GM23338 (cell line): ENCODE results near the gene RER1. TPM values are rescaled to one million over a fixed set of nuclear protein-coding genes. Genes with fewer than 3 reads are reported as not detected.

Source experiments
- ATAC-seq: fragments of 200-7000 bp; cut with Tn5 transposase; 3 replicates; pipeline ENCODE4 v1.9.1; 2020
- DNase-seq: peaks from one replicate; pipeline ENCODE4 v3.0.0-alpha.2; 2015; ENCODE audit warnings: low spot score
- H2AFZ ChIP-seq: fragments of 200-600 bp; sonication (generic); 2 replicates; pipeline ENCODE4 v1.8.0; 2016; ENCODE audit warnings: antibody characterized with exemption, mild to moderate bottlenecking, moderate library complexity
- H3F3A ChIP-seq: fragments of 200-600 bp; sonication (generic); replicated peaks from 2 replicates; pipeline ENCODE4 v1.8.0; 2017; ENCODE audit warnings: antibody characterized with exemption, mixed run types, low read depth
- H3K27ac ChIP-seq: fragments of 200-600 bp; sonication (generic); 2 replicates; pipeline ENCODE4 v1.6.1; 2016; ENCODE audit warnings: low read depth
- H3K27me3 ChIP-seq: fragments of 200-600 bp; sonication (generic); 2 replicates; pipeline ENCODE4 v1.8.0; 2016; ENCODE audit warnings: mild to moderate bottlenecking, mixed run types, moderate library complexity; ENCODE audit not compliant: insufficient read depth
- H3K36me3 ChIP-seq: fragments of 200-600 bp; sonication (generic); 2 replicates; pipeline ENCODE4 v1.8.0; 2016; ENCODE audit warnings: mild to moderate bottlenecking; ENCODE audit not compliant: insufficient read depth
- H3K4me1 ChIP-seq: fragments of 200-600 bp; sonication (generic); 2 replicates; pipeline ENCODE4 v1.8.0; 2016; ENCODE audit warnings: mild to moderate bottlenecking, moderate library complexity; ENCODE audit not compliant: insufficient read depth
- H3K4me2 ChIP-seq: fragments of 200-600 bp; sonication (generic); 2 replicates; pipeline ENCODE4 v1.7.1; 2017; ENCODE audit warnings: mixed run types
- H3K4me3 ChIP-seq: fragments of 200-600 bp; sonication (generic); 2 replicates; pipeline ENCODE4 v1.6.1; 2016; ENCODE audit warnings: mixed run types
- H3K79me2 ChIP-seq: fragments of 200-600 bp; sonication (generic); replicated peaks from 2 replicates; pipeline ENCODE4 v1.8.0; 2017; ENCODE audit warnings: mild to moderate bottlenecking; ENCODE audit not compliant: insufficient read depth
- H3K9me2 ChIP-seq: fragments of 200-600 bp; sonication (generic); 2 replicates; pipeline ENCODE4 v1.8.0; 2017; ENCODE audit not compliant: insufficient read depth
- H4K20me1 ChIP-seq: fragments of 200-600 bp; sonication (generic); replicated peaks from 2 replicates; pipeline ENCODE4 v1.8.0; 2017; ENCODE audit warnings: mild to moderate bottlenecking; ENCODE audit not compliant: insufficient read depth
- H3K27ac Mint-ChIP-seq: 2 replicates; pipeline ENCODE4 v1.8.0; 2020; ENCODE audit warnings: inconsistent platforms, mild to moderate bottlenecking, moderate library complexity, mixed read lengths
- H3K27me3 Mint-ChIP-seq: 3 replicates; pipeline ENCODE4 v1.8.0; 2022; ENCODE audit warnings: low read depth, mild to moderate bottlenecking, moderate library complexity, mixed read lengths, inconsistent platforms; ENCODE audit not compliant: insufficient read depth, poor library complexity
- H3K36me3 Mint-ChIP-seq: 3 replicates; pipeline ENCODE4 v1.8.0; 2021; ENCODE audit warnings: low read depth, mild to moderate bottlenecking, inconsistent platforms, moderate library complexity, mixed read lengths
- H3K4me1 Mint-ChIP-seq: 3 replicates; pipeline ENCODE4 v1.8.0; 2020; ENCODE audit warnings: mild to moderate bottlenecking, inconsistent platforms, mixed read lengths
- H3K4me3 Mint-ChIP-seq: 3 replicates; pipeline ENCODE4 v1.8.0; 2021; ENCODE audit warnings: moderate library complexity, mild to moderate bottlenecking, inconsistent platforms, mixed read lengths
- H3K9me3 Mint-ChIP-seq: 3 replicates; pipeline ENCODE4 v1.8.0; 2020; ENCODE audit warnings: moderate library complexity, mild to moderate bottlenecking, inconsistent platforms, mixed read lengths
- CREB1 ChIP-seq: fragments of 250-450 bp; sonication (Bioruptor Pico); IDR thresholded peaks from 2 replicates; pipeline ENCODE4 v1.5.0; 2020; ENCODE audit warnings: low read depth, mild to moderate bottlenecking, moderate library complexity
- EZH2 ChIP-seq: fragments of 200-600 bp; sonication (generic); IDR thresholded peaks from one replicate; pipeline ENCODE4 v1.8.0; 2017; ENCODE audit warnings: antibody characterized with exemption, mild to moderate bottlenecking, low read depth; ENCODE audit not compliant: unreplicated experiment
- EZH2phosphoT487 ChIP-seq: fragments of 200-600 bp; sonication (generic); IDR thresholded peaks from one replicate; pipeline ENCODE4 v1.8.1; 2018; ENCODE audit warnings: antibody characterized with exemption; ENCODE audit not compliant: unreplicated experiment
- JUNB ChIP-seq: IDR thresholded peaks from one replicate; pipeline ENCODE4 v1.6.1; 2016; ENCODE audit warnings: antibody characterized with exemption; ENCODE audit not compliant: unreplicated experiment
- NANOG ChIP-seq: IDR thresholded peaks from 2 replicates; pipeline ENCODE4 v1.6.1; 2016; ENCODE audit warnings: antibody characterized with exemption, borderline replicate concordance
- POLR2AphosphoS5 ChIP-seq: IDR thresholded peaks from 2 replicates; pipeline ENCODE4 v1.6.1; 2016; ENCODE audit warnings: antibody characterized with exemption, low read depth
- STAT1 ChIP-seq: IDR thresholded peaks from one replicate; pipeline ENCODE4 v1.6.1; 2016; ENCODE audit warnings: antibody characterized with exemption; ENCODE audit not compliant: unreplicated experiment
- ZNF114 ChIP-seq: fragments of 250-450 bp; sonication (Bioruptor Pico); IDR thresholded peaks from 2 replicates; pipeline ENCODE4 v1.5.0; 2020; ENCODE audit warnings: mild to moderate bottlenecking, moderate library complexity
- ZNF331 ChIP-seq: fragments of 250-450 bp; sonication (Bioruptor Pico); IDR thresholded peaks from 2 replicates; pipeline ENCODE4 v1.5.0; 2020; ENCODE audit warnings: low read depth, mild to moderate bottlenecking, moderate library complexity
- polyA plus RNA-seq: library from polyadenylated mRNA; unstranded; fragments of >200 nt; fragmentation: Nextera tagmentation; extraction: Ambion mirVana; gene quantifications from 2 replicates; pipeline ENCODE4 v1.2.1, GENCODE V29; 2016
- total RNA-seq: library from RNA; depleted of rRNA; stranded (reverse); fragments of >200 nt; shearing (Covaris generic); gene quantifications from 2 replicates; pipeline ENCODE4 v1.2.3, GENCODE V29; 2014
- TF ChIP-seq, protein P1 (sequence below): IDR thresholded peaks from 2 replicates; pipeline ENCODE4 v1.6.1; 2016; ENCODE audit warnings: antibody characterized with exemption
- TF ChIP-seq, protein P2 (sequence below): fragments of 250-450 bp; sonication (Bioruptor Pico); IDR thresholded peaks from 2 replicates; pipeline ENCODE4 v1.5.0; 2020; ENCODE audit warnings: mild to moderate bottlenecking, moderate library complexity
- TF ChIP-seq, protein P3 (sequence below), 2 experiments: fragments of 200-600 bp in 1 of 2; sonication (generic) in 1 of 2; conservative IDR thresholded peaks; 2 replicates each; pipeline versions ENCODE4 v1.5.1 to v1.6.1; 2016 to 2017; ENCODE audit warnings: antibody characterized with exemption in 2 of 2, low read depth in 2 of 2, mild to moderate bottlenecking in 2 of 2, moderate library complexity in 1 of 2
- TF ChIP-seq, protein P4 (sequence below): IDR thresholded peaks from one replicate; pipeline ENCODE4 v1.6.1; 2018; ENCODE audit warnings: antibody characterized with exemption; ENCODE audit not compliant: unreplicated experiment

Gene RER1
- total and polyA plus RNA-seq, 2 experiments from 2014 or later, result 58.4 to 99.5 TPM

DNA sequence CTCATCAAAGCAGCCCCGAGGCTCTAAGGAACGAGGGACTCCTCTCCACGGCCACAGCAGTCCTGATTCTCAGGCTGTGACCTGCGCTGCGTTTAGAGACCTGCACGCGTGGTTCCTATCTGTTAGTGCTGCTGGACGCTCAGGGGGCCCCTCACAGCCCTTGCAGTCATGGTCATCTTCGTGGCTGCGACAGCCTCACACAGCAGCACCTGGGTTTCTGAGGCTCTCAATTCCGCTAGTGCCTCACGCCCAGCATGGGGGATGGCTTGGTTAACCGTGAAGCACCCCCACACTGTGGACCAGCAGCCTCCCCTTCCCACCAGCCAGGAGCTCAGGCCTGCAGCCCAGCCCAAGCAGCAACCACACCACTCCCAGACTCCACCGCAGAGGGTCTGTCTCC lies 8.1 kb upstream of the RER1 start:
- Histone ChIP-seq H3K4me1 (no peaks in the 10 kb centered on the region), H4K20me1 (no peaks in the 10 kb centered on the region; the same call in 1 of the 2 replicates), H3K9me2 (no peaks in the 10 kb centered on the region), H3K79me2 (no peaks in the 10 kb centered on the region), H3K4me2 (no peak overlapping the region), H2AFZ (no peak overlapping the region), H3K27ac (no peak overlapping the region), H3F3A (no peaks in the 10 kb centered on the region), H3K36me3 (no peaks in the 10 kb centered on the region), H3K4me3 (no peak overlapping the region), H3K27me3 (no peaks in the 10 kb centered on the region)
- Mint-ChIP-seq H3K4me3 (no peak overlapping the region), H3K9me3 (no peaks in the 10 kb centered on the region), H3K27ac (no peak overlapping the region), H3K36me3 (peaks cover 3% of the 10 kb centered on the region; the same call in 1 of the 3 replicates), H3K4me1 (no peaks in the 10 kb centered on the region), H3K27me3 (peaks cover 4% of the 10 kb centered on the region)
- ATAC-seq, result no peak
- DNase-seq, result no peak
- TF ChIP-seq ZNF331 (CRISPR knock-in tag) (no peak), CREB1 (CRISPR knock-in tag) (no peak), EZH2phosphoT487 (no peak), STAT1 (no peak), POLR2AphosphoS5 (no peak), JUNB (no peak), EZH2 (no peak), NANOG (no peak), ZNF114 (CRISPR knock-in tag) (no peak)
- TF ChIP-seq, protein P1, sequence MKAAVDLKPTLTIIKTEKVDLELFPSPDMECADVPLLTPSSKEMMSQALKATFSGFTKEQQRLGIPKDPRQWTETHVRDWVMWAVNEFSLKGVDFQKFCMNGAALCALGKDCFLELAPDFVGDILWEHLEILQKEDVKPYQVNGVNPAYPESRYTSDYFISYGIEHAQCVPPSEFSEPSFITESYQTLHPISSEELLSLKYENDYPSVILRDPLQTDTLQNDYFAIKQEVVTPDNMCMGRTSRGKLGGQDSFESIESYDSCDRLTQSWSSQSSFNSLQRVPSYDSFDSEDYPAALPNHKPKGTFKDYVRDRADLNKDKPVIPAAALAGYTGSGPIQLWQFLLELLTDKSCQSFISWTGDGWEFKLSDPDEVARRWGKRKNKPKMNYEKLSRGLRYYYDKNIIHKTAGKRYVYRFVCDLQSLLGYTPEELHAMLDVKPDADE, result no peak
- TF ChIP-seq, protein P2, sequence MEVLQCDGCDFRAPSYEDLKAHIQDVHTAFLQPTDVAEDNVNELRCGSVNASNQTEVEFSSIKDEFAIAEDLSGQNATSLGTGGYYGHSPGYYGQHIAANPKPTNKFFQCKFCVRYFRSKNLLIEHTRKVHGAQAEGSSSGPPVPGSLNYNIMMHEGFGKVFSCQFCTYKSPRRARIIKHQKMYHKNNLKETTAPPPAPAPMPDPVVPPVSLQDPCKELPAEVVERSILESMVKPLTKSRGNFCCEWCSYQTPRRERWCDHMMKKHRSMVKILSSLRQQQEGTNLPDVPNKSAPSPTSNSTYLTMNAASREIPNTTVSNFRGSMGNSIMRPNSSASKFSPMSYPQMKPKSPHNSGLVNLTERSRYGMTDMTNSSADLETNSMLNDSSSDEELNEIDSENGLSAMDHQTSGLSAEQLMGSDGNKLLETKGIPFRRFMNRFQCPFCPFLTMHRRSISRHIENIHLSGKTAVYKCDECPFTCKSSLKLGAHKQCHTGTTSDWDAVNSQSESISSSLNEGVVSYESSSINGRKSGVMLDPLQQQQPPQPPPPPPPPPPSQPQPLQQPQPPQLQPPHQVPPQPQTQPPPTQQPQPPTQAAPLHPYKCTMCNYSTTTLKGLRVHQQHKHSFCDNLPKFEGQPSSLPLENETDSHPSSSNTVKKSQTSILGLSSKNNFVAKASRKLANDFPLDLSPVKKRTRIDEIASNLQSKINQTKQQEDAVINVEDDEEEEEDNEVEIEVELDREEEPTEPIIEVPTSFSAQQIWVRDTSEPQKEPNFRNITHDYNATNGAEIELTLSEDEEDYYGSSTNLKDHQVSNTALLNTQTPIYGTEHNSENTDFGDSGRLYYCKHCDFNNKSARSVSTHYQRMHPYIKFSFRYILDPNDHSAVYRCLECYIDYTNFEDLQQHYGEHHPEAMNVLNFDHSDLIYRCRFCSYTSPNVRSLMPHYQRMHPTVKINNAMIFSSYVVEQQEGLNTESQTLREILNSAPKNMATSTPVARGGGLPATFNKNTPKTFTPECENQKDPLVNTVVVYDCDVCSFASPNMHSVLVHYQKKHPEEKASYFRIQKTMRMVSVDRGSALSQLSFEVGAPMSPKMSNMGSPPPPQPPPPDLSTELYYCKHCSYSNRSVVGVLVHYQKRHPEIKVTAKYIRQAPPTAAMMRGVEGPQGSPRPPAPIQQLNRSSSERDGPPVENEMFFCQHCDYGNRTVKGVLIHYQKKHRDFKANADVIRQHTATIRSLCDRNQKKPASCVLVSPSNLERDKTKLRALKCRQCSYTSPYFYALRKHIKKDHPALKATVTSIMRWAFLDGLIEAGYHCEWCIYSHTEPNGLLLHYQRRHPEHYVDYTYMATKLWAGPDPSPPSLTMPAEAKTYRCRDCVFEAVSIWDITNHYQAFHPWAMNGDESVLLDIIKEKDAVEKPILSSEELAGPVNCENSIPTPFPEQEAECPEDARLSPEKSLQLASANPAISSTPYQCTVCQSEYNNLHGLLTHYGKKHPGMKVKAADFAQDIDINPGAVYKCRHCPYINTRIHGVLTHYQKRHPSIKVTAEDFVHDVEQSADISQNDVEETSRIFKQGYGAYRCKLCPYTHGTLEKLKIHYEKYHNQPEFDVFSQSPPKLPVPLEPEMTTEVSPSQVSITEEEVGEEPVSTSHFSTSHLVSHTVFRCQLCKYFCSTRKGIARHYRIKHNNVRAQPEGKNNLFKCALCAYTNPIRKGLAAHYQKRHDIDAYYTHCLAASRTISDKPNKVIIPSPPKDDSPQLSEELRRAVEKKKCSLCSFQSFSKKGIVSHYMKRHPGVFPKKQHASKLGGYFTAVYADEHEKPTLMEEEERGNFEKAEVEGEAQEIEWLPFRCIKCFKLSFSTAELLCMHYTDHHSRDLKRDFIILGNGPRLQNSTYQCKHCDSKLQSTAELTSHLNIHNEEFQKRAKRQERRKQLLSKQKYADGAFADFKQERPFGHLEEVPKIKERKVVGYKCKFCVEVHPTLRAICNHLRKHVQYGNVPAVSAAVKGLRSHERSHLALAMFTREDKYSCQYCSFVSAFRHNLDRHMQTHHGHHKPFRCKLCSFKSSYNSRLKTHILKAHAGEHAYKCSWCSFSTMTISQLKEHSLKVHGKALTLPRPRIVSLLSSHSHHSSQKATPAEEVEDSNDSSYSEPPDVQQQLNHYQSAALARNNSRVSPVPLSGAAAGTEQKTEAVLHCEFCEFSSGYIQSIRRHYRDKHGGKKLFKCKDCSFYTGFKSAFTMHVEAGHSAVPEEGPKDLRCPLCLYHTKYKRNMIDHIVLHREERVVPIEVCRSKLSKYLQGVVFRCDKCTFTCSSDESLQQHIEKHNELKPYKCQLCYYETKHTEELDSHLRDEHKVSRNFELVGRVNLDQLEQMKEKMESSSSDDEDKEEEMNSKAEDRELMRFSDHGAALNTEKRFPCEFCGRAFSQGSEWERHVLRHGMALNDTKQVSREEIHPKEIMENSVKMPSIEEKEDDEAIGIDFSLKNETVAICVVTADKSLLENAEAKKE (CRISPR knock-in tag), result no peak
- TF ChIP-seq, protein P3, sequence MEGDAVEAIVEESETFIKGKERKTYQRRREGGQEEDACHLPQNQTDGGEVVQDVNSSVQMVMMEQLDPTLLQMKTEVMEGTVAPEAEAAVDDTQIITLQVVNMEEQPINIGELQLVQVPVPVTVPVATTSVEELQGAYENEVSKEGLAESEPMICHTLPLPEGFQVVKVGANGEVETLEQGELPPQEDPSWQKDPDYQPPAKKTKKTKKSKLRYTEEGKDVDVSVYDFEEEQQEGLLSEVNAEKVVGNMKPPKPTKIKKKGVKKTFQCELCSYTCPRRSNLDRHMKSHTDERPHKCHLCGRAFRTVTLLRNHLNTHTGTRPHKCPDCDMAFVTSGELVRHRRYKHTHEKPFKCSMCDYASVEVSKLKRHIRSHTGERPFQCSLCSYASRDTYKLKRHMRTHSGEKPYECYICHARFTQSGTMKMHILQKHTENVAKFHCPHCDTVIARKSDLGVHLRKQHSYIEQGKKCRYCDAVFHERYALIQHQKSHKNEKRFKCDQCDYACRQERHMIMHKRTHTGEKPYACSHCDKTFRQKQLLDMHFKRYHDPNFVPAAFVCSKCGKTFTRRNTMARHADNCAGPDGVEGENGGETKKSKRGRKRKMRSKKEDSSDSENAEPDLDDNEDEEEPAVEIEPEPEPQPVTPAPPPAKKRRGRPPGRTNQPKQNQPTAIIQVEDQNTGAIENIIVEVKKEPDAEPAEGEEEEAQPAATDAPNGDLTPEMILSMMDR (conservative IDR thresholded peaks at IDR 0.05; ENCODE audit: low read depth in 2 of 2), result no peak
- TF ChIP-seq, protein P4, sequence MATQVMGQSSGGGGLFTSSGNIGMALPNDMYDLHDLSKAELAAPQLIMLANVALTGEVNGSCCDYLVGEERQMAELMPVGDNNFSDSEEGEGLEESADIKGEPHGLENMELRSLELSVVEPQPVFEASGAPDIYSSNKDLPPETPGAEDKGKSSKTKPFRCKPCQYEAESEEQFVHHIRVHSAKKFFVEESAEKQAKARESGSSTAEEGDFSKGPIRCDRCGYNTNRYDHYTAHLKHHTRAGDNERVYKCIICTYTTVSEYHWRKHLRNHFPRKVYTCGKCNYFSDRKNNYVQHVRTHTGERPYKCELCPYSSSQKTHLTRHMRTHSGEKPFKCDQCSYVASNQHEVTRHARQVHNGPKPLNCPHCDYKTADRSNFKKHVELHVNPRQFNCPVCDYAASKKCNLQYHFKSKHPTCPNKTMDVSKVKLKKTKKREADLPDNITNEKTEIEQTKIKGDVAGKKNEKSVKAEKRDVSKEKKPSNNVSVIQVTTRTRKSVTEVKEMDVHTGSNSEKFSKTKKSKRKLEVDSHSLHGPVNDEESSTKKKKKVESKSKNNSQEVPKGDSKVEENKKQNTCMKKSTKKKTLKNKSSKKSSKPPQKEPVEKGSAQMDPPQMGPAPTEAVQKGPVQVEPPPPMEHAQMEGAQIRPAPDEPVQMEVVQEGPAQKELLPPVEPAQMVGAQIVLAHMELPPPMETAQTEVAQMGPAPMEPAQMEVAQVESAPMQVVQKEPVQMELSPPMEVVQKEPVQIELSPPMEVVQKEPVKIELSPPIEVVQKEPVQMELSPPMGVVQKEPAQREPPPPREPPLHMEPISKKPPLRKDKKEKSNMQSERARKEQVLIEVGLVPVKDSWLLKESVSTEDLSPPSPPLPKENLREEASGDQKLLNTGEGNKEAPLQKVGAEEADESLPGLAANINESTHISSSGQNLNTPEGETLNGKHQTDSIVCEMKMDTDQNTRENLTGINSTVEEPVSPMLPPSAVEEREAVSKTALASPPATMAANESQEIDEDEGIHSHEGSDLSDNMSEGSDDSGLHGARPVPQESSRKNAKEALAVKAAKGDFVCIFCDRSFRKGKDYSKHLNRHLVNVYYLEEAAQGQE, result no peak
